GM12878 (cell line): ENCODE results near the gene NHS. TPM values are rescaled to one million over a fixed set of nuclear protein-coding genes. Genes with fewer than 3 reads are reported as not detected.

Experiments used
- ATAC-seq: fragments of 200-7000 bp; cut with Tn5 transposase; 3 replicates; pipeline ENCODE4 v1.9.1; 2020; ENCODE audit warnings: mild to moderate bottlenecking, moderate library complexity
- BruUV-seq: library from RNA; stranded (reverse); fragments of 400-500 nt; replicated peaks from 2 replicates; lab custom pipeline; 2021; lab: Mats Ljungman, UMichigan
- CTCF ChIA-PET: fragments of 300-600 bp; sonication (Branson Sonifier 250); formaldehyde crosslinking; extraction: SDS; loops from one replicate; lab custom pipeline; 2021; ENCODE audit warnings: inconsistent platforms; lab: Yijun Ruan, JAX
- POLR2A ChIA-PET: fragments of 350-600 bp; formaldehyde crosslinking; extraction: SDS; loops from one replicate; lab custom pipeline; 2021; ENCODE audit warnings: inconsistent platforms; lab: Charles Lee
- RAD21 ChIA-PET: fragments of 300-600 bp; sonication (Branson Sonifier 250); formaldehyde crosslinking; loops from one replicate; lab custom pipeline; 2023; ENCODE audit warnings: antibody characterized with exemption; ENCODE audit not compliant: unreplicated experiment; lab: Charles Lee
- SMC1A ChIA-PET: fragments of 300-600 bp; sonication (Branson Sonifier 250); formaldehyde crosslinking; loops from one replicate; lab custom pipeline; 2023; ENCODE audit not compliant: unreplicated experiment, uncharacterized antibody; lab: Charles Lee
- DNase-seq: peaks from one replicate; pipeline ENCODE4 v3.0.0-alpha.2; 2011; ENCODE audit warnings: low read depth, low spot score
- FAIRE-seq: peaks from 3 replicates; lab custom pipeline; 2011; peaks lifted over from hg19 to GRCh38; lab: Jason Lieb, UNC
- H2AFZ ChIP-seq: 2 replicates; pipeline ENCODE4 v1.6.0; 2011; ENCODE audit warnings: low read depth, low read length, control low read depth; ENCODE audit not compliant: control insufficient read depth
- H3K27ac ChIP-seq: 2 replicates; pipeline ENCODE4 v1.5.1; 2011; ENCODE audit warnings: control low read depth; ENCODE audit not compliant: control insufficient read depth, insufficient read depth
- H3K27me3 ChIP-seq, 2 experiments: replicated peaks in 1 of 2; 2 replicates each; pipeline versions ENCODE4 v1.6.0 to v1.6.1; 2011; ENCODE audit warnings: low read length in 1 of 2; ENCODE audit not compliant: control insufficient read depth in 2 of 2, insufficient read depth in 2 of 2
- H3K36me3 ChIP-seq, 2 experiments: 2 replicates each; pipeline ENCODE4 v1.5.1; 2011; ENCODE audit warnings: low read length in 1 of 2; ENCODE audit not compliant: control insufficient read depth in 2 of 2, insufficient read depth in 2 of 2
- H3K4me1 ChIP-seq: 2 replicates; pipeline ENCODE4 v1.6.1; 2011; ENCODE audit warnings: mild to moderate bottlenecking, low read length, moderate library complexity, mixed read lengths; ENCODE audit not compliant: control insufficient read depth, insufficient read depth
- H3K4me2 ChIP-seq: 2 replicates; pipeline ENCODE4 v1.6.0; 2011; ENCODE audit warnings: control low read depth; ENCODE audit not compliant: control insufficient read depth, insufficient read depth
- H3K4me3 ChIP-seq: fragments of 200-600 bp; sonication (generic); 2 replicates; pipeline ENCODE4 v1.5.1; 2016
- H3K79me2 ChIP-seq: 2 replicates; pipeline ENCODE4 v1.6.0; 2011; ENCODE audit warnings: low read length; ENCODE audit not compliant: control insufficient read depth, insufficient read depth
- H3K9ac ChIP-seq: 2 replicates; pipeline ENCODE4 v1.8.0; 2011; ENCODE audit warnings: low read length, control low read depth, mixed read lengths; ENCODE audit not compliant: control insufficient read depth, insufficient read depth
- H3K9me3 ChIP-seq: replicated peaks from 3 replicates; pipeline ENCODE4 v1.5.1; 2011; ENCODE audit warnings: mild to moderate bottlenecking, low read length; ENCODE audit not compliant: control insufficient read depth, insufficient read depth
- H4K20me1 ChIP-seq: 2 replicates; pipeline ENCODE4 v1.6.0; 2011; ENCODE audit not compliant: control insufficient read depth, insufficient read depth
- CHD1 ChIP-seq: IDR thresholded peaks from 2 replicates; pipeline ENCODE4 v1.6.1; 2012; ENCODE audit warnings: low read depth, low read length, improper control_type of control experiment
- CHD4 ChIP-seq: fragments of 200-600 bp; sonication (generic); IDR thresholded peaks from 2 replicates; pipeline ENCODE4 v1.6.1; 2016; ENCODE audit warnings: mild to moderate bottlenecking
- DPF2 ChIP-seq: fragments of 450-650 bp; IDR thresholded peaks from 2 replicates; pipeline ENCODE4 v1.6.1; 2017; ENCODE audit warnings: mild to moderate bottlenecking
- EGR1 ChIP-seq, 2 experiments: IDR thresholded peaks; 1 replicate in 1 of 2; 2 replicates in 1 of 2; pipeline ENCODE4 v1.6.1; 2011 to 2012; ENCODE audit warnings: low read depth in 2 of 2, low read length in 2 of 2, borderline replicate concordance in 1 of 2, mild to moderate bottlenecking in 1 of 2, moderate library complexity in 1 of 2
- LARP7 ChIP-seq: fragments of 450-650 bp; IDR thresholded peaks from 2 replicates; pipeline ENCODE4 v1.6.1; 2017; ENCODE audit warnings: mild to moderate bottlenecking
- MTA2 ChIP-seq: fragments of 450-650 bp; IDR thresholded peaks from 2 replicates; pipeline ENCODE4 v1.6.1; 2016; ENCODE audit warnings: low read depth, mild to moderate bottlenecking, moderate library complexity
- MYB ChIP-seq: fragments of 150-350 bp; IDR thresholded peaks from 2 replicates; pipeline ENCODE4 v1.6.1; 2014; ENCODE audit warnings: mild to moderate bottlenecking, low read depth, low read length, borderline replicate concordance
- SMARCA5 ChIP-seq: fragments of 450-650 bp; IDR thresholded peaks from 2 replicates; pipeline ENCODE4 v1.6.1; 2017; ENCODE audit warnings: mild to moderate bottlenecking
- ZSCAN29 ChIP-seq: fragments of 450-650 bp; IDR thresholded peaks from 2 replicates; pipeline ENCODE4 v1.6.1; 2017; ENCODE audit warnings: mild to moderate bottlenecking, moderate library complexity
- WGBS: methylation state at CpG from one replicate; pipeline ENCODE4 v1.1.6; 2016; ENCODE audit warnings: low lambda C conversion rate; ENCODE audit not compliant: insufficient replicate concordance, insufficient coverage; ENCODE audit errors: missing lambda C conversion rate; 5-methylcytosine and 5-hydroxymethylcytosine counted together
- in situ Hi-C: fragments of 300-500 bp; cut with MboI; formaldehyde crosslinking; loops from 9 replicates; pipeline ENCODE4 v1.14.3; 2018; ENCODE audit warnings: mixed read lengths
- intact Hi-C: fragments of 100-400 bp; cut with micrococcal nuclease; formaldehyde crosslinking; loops from one replicate; pipeline ENCODE4 v1.14.2; 2022; ENCODE audit not compliant: unreplicated experiment
- polyA plus RNA-seq, 11 experiments: library from polyadenylated mRNA; depleted of rRNA in 4 of 11; unstranded in 6 of 11; stranded (reverse) in 5 of 11; fragments of >200 nt; fragmentation: Nextera tagmentation in 4 of 11; fragmentation: Illumina TruSeq in 1 of 11; extraction: Ambion mirVana in 4 of 11; extraction: Trizol in 1 of 11; gene quantifications; 1 replicate in 1 of 11; 2 replicates in 10 of 11; pipeline versions ENCODE4 v1.2.1 to v1.2.3, GENCODE V29; 2011 to 2016; ENCODE audit warnings: inconsistent platforms in 2 of 11, missing spikeins in 2 of 11, low read depth in 1 of 11
- total RNA-seq, 4 experiments: library from RNA; depleted of rRNA in 3 of 4; stranded (reverse); fragments of >200 nt in 3 of 4; fragmentation: Illumina TruSeq in 1 of 4; extraction: Trizol in 1 of 4; gene quantifications; 2 replicates each; pipeline versions ENCODE4 v1.2.1 to v1.2.3, GENCODE V29; 2013 to 2021
- TF ChIP-seq, protein P1 (sequence below): fragments of 450-650 bp; IDR thresholded peaks from 2 replicates; pipeline ENCODE4 v1.6.1; 2018; ENCODE audit warnings: mild to moderate bottlenecking, low read depth, moderate library complexity; ENCODE audit not compliant: partially characterized antibody
- TF ChIP-seq, protein P2 (sequence below): IDR thresholded peaks from 2 replicates; pipeline ENCODE4 v1.6.1; 2012; ENCODE audit warnings: low read depth, low read length, improper control_type of control experiment

Gene NHS
- total and polyA plus RNA-seq, 10 of the 15 experiments (the other 5 are each of a cell fraction or from before 2014, with no cell fraction given) = under 0.01 to 0.07 (median 0.03) TPM; not detected in 7

DNA sequence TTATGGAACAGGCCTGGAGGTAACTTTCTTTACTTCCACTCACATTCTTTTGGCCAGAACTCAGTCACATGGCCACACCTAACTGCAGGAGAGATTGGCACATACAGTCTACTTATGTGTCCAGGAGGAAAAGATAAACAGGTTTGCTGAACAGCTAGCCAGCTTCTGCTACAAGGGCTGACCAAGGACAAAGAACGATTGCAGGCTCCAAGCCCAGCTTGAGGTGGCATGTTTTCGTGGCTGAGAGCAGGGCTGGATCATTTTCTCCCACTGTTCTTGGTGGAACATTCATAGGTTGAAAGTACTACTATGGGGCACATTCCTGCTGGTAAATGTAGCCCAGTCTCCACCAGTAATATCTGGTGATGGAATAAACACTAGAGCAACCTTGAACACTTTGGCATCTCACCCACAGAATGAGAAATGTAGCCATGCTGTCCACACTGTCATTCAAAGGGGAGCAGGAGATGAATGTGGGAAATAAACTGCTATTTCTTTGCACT lies 28.2 kb downstream of the NHS start:
- Histone ChIP-seq H3K27ac (no peak overlapping the region), H3K4me3 (no peak overlapping the region), H3K4me2 (no peak overlapping the region), H3K27me3 (no peaks in the 10 kb centered on the region), H3K4me1 (no peaks in the 10 kb centered on the region), H2AFZ (no peak overlapping the region), H3K9ac (no peak overlapping the region), H3K36me3 (no peaks in the 10 kb centered on the region), H4K20me1 (no peaks in the 10 kb centered on the region), H3K9me3 (no peaks in the 10 kb centered on the region), H3K79me2 (no peaks in the 10 kb centered on the region)
- POLR2A ChIA-PET = no interaction called here
- DNase-seq = no peak
- WGBS = 0% methylated on average over 2 of the region's 2 CpGs
- in situ Hi-C loops = no loop called here
- ATAC-seq = no peak
- RAD21 ChIA-PET = no interaction called here
- SMC1A ChIA-PET = no interaction called here
- CTCF ChIA-PET = no interaction called here
- BruUV-seq = no TSS peak
- TF ChIP-seq CHD1 = no peak
- TF ChIP-seq MTA2 = no peak
- TF ChIP-seq, protein P1, sequence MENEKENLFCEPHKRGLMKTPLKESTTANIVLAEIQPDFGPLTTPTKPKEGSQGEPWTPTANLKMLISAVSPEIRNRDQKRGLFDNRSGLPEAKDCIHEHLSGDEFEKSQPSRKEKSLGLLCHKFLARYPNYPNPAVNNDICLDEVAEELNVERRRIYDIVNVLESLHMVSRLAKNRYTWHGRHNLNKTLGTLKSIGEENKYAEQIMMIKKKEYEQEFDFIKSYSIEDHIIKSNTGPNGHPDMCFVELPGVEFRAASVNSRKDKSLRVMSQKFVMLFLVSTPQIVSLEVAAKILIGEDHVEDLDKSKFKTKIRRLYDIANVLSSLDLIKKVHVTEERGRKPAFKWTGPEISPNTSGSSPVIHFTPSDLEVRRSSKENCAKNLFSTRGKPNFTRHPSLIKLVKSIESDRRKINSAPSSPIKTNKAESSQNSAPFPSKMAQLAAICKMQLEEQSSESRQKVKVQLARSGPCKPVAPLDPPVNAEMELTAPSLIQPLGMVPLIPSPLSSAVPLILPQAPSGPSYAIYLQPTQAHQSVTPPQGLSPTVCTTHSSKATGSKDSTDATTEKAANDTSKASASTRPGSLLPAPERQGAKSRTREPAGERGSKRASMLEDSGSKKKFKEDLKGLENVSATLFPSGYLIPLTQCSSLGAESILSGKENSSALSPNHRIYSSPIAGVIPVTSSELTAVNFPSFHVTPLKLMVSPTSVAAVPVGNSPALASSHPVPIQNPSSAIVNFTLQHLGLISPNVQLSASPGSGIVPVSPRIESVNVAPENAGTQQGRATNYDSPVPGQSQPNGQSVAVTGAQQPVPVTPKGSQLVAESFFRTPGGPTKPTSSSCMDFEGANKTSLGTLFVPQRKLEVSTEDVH = no peak
- no peak for TF ChIP-seq LARP7
- no peak for TF ChIP-seq DPF2
- TF ChIP-seq, protein P2, sequence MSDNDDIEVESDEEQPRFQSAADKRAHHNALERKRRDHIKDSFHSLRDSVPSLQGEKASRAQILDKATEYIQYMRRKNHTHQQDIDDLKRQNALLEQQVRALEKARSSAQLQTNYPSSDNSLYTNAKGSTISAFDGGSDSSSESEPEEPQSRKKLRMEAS = no peak
- TF ChIP-seq SMARCA5 = no peak
- no peak for TF ChIP-seq CHD4
- no peak for TF ChIP-seq MYB
- no peak for TF ChIP-seq ZSCAN29
- TF ChIP-seq EGR1 (IDR thresholded peaks at IDR 0.05; ENCODE audit: borderline replicate concordance in 1 of 2, low read depth in 2 of 2, low read length in 2 of 2) = no peak
- FAIRE-seq = no peak
- intact Hi-C loops = no loop called here
